ENCODE measurements around the gene HCN4.

The HCN4 gene

GRCh38 chr15:73283366-73283962, 85.3 kb downstream of the HCN4 start:
- Histone ChIP-seq H3K27me3 (peaks cover 16% of the 10 kb centered on the region), H3K4me3 (ENCODE audit: low read depth, low read length) (no peak overlapping the region)
- TF ChIP-seq CTCF (IDR thresholded peaks at IDR 0.05; ENCODE audit: low read depth, low read length), result no peak

GRCh38 chr15:73282567-73283365, 86.0 kb downstream of the HCN4 start:
- no peak for DNase-seq
- H3K4me1 ChIP-seq, result no peaks in the 10 kb centered on the region
- no peak overlapping the region for H3K4me3 ChIP-seq (ENCODE audit: low read depth, low read length)
- TF ChIP-seq CTCF (IDR thresholded peaks at IDR 0.05; ENCODE audit: low read depth, low read length), result no peak
- peaks cover 17% of the 10 kb centered on the region for H3K27me3 ChIP-seq
- H3K9me3 ChIP-seq, result no peaks in the 10 kb centered on the region
- H3K36me3 ChIP-seq, result no peaks in the 10 kb centered on the region

More at GRCh38 chr15:73283366-73283962, 85.3 kb downstream of the HCN4 start:
- no peak for DNase-seq
- no peaks in the 10 kb centered on the region for H3K36me3 ChIP-seq
- H3K9me3 ChIP-seq, result no peaks in the 10 kb centered on the region
- no peaks in the 10 kb centered on the region for H3K4me1 ChIP-seq

GRCh38 chr15:73275862-73276261, 92.9 kb downstream of the HCN4 start:
- Histone ChIP-seq H3K27me3 (peaks cover 7% of the 10 kb centered on the region), H3K4me3 (ENCODE audit: low read depth, low read length) (no peak overlapping the region), H3K36me3 (no peaks in the 10 kb centered on the region), H3K9me3 (no peaks in the 10 kb centered on the region), H3K4me1 (no peaks in the 10 kb centered on the region)
- no peak for TF ChIP-seq CTCF (IDR thresholded peaks at IDR 0.05; ENCODE audit: low read depth, low read length)
- no peak for DNase-seq

- TF ChIP-seq CTCF (IDR thresholded peaks at IDR 0.05; ENCODE audit: low read depth, low read length), result peak; percentile 93
- DNase-seq, result peak; percentile 61
- Histone ChIP-seq H3K36me3 (no peaks in the 10 kb centered on the region), H3K9me3 (no peaks in the 10 kb centered on the region), H3K4me3 (ENCODE audit: low read depth, low read length) (no peak overlapping the region), H3K27me3 (peaks cover under 1% of the 10 kb centered on the region), H3K4me1 (no peaks in the 10 kb centered on the region)
These were observed 95.4 kb downstream of the HCN4 start for GRCh38 chr15:73273181-73274002.

- no peaks in the 10 kb centered on the region; the same call in 1 of the 2 replicates for H3K27me3 ChIP-seq
- H3K9me3 ChIP-seq, result no peaks in the 10 kb centered on the region
- no peaks in the 10 kb centered on the region for H3K4me1 ChIP-seq
- no peak overlapping the region for H3K4me3 ChIP-seq (ENCODE audit: low read depth, low read length)
- no peak for DNase-seq
- H3K36me3 ChIP-seq, result no peaks in the 10 kb centered on the region
- no peak for TF ChIP-seq CTCF (IDR thresholded peaks at IDR 0.05; ENCODE audit: low read depth, low read length)
These were observed 98.2 kb downstream of the HCN4 start for GRCh38 chr15:73270366-73271097.
